Activated T-helper 9 cell treated with anti-CD3 and anti-CD28 coated beads, Interleukin-2, amount 50 U/mL, for 16 hours (primary cell): ENCODE results near the gene TAGAP.
A peak's percentile ranks its signal among the peaks of the same experiment; 100 is the strongest.
"Not testable (repeated sequence)": the region's sequence is repeated elsewhere in the genome, so short reads cannot be mapped to it uniquely, and the experiment has no call there.

Source experiments
- DNase-seq: peaks from one replicate; pipeline ENCODE4 v3.0.0-alpha.2; 2020; ENCODE audit warnings: low read depth

The TAGAP gene

GRCh38 chr6:159010037-159010612 is 34.7 kb downstream of the TAGAP start:
- DNase-seq = not testable (repeated sequence)

GRCh38 chr6:159008656-159009288 is 36.0 kb downstream of the TAGAP start:
- DNase-seq = no peak

DNA sequence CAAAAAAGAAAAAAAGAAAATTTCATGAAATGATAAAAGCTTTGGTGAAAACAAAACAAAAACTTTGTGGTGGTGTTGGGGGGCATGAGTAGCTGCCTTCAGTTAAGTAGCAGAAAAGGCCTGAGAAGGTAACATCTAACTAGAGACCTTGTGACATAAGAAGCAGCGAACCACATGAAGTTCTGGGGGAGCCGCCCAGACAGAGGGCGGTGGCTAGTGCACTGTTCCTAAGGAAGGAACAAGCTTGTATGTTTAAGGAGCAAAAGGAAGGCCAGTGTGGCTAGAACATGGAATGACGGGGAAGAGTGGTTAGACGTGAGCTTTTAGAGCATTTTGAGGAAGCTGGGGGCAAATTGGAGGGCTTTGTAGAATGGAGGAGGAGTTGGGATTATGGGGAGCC is 37.3 kb downstream of the TAGAP start:
- DNase-seq = no peak

- no peak for DNase-seq
These were observed 39.4 kb downstream of the TAGAP start for GRCh38 chr6:159005436-159005835.

DNA sequence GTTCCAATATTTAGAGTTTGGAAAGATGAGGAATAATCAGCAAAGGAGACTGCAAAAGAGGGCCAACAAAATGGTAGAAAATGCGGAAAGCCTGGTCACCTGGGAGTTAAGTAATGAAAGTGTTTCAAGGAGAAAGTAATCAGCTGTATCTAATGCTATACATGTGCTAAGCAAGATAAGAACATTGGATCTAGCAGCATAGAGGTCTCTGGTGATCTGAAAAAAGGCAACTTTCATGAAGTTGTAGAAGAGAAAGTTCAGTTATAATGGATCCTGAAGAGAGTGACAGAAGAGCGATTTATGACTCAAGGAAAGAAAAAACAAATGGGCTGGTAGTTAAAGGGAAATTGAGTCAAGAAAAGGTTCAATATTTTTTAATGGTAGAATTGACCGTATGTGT is 40.2 kb downstream of the TAGAP start:
- no peak for DNase-seq

GRCh38 chr6:159002432-159003155 is 42.2 kb downstream of the TAGAP start:
- DNase-seq = no peak

- peak; percentile 86 for DNase-seq
These were observed 45.0 kb downstream of the TAGAP start, which contains the start of gene RSPH3 for GRCh38 chr6:158999666-159000403. TSS of gene RSPH3 (minus strand) at chr6:159000202. CDS start at chr6:158999550, 652 bp downstream.

DNA sequence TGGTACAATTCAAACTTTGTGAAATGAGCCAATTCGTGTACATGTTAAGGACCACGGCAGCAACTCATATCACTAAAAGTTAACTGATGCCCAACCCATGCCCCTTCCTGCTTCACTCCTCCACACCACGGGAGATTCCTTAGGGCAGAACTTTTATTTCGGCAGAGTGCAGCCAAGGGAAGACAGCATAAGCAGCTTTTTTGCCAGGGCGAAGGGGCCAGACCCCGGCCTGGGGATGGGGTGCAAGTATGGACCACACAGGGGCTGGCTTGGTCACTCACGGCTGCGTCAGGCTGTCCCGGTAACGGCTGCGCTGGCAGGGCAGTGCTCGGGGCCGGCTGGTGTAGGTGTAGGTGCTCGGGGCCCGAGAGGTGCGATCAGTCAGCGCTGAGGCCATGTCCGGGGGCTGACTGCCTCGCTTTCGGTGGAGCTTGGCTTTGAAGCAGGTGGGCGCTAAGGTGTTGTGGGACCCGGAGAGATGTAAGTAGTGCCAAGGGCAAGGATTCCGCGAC is 45.6 kb downstream of the TAGAP start:
- no peak for DNase-seq

GRCh38 chr6:158996856-158997255 is 47.9 kb downstream of the TAGAP start:
- DNase-seq = no peak

DNA sequence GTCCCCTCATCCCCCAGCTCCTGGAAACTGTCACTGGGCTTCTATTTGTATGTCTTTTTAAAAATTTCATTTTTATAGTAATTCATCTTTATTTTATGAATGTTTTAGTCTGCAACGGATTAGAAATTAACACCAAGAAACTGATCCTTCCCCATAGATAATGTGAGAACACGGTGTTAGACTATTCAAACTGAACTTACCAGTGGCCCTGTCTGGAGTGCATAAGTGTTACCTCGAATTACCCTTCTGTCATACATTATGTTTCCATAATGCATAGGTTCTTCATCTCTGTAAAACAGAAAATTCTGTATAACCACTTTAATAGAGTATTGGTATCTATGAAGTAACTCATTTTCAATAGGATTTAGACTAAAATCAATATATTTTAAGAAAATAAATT is 51.2 kb downstream of the TAGAP start:
- DNase-seq = no peak

DNA sequence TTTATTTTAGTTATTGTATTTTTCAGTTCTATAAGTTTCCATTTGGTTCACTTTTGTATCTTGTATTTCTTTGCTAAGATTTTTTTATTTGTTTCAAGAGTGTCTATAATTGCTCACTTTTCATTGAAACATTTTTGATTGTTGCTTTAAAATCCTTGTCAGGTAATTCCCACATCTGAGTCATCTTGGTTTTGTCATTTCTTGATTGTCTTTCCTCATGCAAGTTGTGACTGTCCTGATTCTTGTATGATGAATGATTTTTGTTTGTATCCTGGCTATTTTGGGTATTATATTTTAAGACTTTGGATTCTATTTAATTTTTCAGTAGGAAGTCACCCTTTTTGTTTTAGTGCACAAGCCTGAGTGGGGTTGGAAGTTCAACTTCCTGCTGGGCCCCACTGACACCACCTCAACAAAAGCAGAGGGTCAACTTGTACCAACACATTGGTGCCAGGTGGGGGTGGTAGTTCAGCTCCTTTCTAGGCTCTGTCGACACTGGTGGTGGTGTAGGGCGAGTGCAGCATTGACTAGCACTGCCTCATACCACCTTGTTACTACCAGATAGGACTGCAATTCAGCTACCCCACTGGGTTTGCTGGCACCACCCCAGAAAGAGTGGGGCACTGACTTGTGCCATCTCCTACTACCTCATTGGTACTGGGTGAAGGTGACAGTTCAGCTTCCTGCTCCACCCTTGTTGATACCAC is 53.6 kb downstream of the TAGAP start:
- no peak for DNase-seq

GRCh38 chr6:158989711-158990110 is 55.1 kb downstream of the TAGAP start:
- DNase-seq = not testable (repeated sequence)

GRCh38 chr6:158988477-158988876 is 56.3 kb downstream of the TAGAP start:
- no peak for DNase-seq

GRCh38 chr6:158987657-158988056 is 57.1 kb downstream of the TAGAP start:
- no peak for DNase-seq
